LNCaP clone FGC (cell line): ENCODE results near the gene TRANK1.

Source experiments
- DNase-seq: peaks from one replicate; pipeline ENCODE4 v3.0.0-alpha.2; 2011; ENCODE audit warnings: low read depth
- H3K4me3 ChIP-seq: 2 replicates; pipeline ENCODE4 v1.5.1; 2011; ENCODE audit warnings: mild to moderate bottlenecking, low read depth, low read length, control low read depth
- TF ChIP-seq, protein P1 (sequence below): IDR thresholded peaks from 2 replicates; pipeline ENCODE4 v1.5.1; 2012; ENCODE audit warnings: mild to moderate bottlenecking; ENCODE audit not compliant: control insufficient read depth, insufficient read depth; ENCODE audit errors: extremely low read depth

TRANK1 gene

DNA sequence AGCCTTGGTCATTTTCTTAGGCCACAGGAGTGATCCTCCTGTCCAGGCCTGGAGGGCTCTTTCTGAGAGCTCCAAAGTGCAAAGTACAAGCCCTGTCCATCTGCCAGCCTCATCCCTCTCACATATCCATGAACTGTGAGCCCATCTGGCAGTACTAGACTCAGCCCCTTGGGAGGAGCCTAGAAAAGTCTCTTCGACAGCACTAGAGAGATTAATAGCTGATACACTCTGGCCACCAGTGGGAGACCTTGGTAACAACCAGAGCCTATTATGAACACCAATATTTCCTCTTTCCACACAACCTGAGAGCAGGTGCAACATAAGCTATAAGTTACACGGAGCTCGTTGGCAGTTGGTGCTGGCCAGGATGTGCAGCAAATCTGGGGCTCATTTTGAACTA lies 121.0 kb downstream of the TRANK1 start:
- H3K4me3 ChIP-seq, result no peak overlapping the region
- TF ChIP-seq, protein P1, sequence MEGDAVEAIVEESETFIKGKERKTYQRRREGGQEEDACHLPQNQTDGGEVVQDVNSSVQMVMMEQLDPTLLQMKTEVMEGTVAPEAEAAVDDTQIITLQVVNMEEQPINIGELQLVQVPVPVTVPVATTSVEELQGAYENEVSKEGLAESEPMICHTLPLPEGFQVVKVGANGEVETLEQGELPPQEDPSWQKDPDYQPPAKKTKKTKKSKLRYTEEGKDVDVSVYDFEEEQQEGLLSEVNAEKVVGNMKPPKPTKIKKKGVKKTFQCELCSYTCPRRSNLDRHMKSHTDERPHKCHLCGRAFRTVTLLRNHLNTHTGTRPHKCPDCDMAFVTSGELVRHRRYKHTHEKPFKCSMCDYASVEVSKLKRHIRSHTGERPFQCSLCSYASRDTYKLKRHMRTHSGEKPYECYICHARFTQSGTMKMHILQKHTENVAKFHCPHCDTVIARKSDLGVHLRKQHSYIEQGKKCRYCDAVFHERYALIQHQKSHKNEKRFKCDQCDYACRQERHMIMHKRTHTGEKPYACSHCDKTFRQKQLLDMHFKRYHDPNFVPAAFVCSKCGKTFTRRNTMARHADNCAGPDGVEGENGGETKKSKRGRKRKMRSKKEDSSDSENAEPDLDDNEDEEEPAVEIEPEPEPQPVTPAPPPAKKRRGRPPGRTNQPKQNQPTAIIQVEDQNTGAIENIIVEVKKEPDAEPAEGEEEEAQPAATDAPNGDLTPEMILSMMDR, result no peak
- DNase-seq, result no peak

DNA sequence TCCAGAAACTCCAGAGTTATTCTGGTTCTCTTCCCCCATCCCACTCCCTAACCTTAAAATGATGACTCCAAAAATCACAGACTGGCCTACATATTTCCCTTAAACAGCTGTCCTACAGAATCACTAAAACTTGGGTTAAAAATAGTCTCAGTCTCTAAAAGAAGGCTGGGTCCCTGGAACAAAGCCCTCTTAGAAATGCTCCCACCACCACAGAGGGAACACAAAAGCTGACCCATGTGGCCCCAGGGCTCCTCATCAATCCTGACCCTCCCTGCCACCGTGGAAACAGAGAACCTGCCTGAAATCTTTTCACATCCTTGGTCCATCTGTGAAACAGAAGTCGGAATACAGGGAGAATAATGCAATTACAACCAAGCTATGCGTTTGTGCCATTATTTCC lies 124.8 kb downstream of the TRANK1 start:
- TF ChIP-seq, protein P1, result no peak
- DNase-seq, result no peak
- H3K4me3 ChIP-seq, result no peak overlapping the region

DNA sequence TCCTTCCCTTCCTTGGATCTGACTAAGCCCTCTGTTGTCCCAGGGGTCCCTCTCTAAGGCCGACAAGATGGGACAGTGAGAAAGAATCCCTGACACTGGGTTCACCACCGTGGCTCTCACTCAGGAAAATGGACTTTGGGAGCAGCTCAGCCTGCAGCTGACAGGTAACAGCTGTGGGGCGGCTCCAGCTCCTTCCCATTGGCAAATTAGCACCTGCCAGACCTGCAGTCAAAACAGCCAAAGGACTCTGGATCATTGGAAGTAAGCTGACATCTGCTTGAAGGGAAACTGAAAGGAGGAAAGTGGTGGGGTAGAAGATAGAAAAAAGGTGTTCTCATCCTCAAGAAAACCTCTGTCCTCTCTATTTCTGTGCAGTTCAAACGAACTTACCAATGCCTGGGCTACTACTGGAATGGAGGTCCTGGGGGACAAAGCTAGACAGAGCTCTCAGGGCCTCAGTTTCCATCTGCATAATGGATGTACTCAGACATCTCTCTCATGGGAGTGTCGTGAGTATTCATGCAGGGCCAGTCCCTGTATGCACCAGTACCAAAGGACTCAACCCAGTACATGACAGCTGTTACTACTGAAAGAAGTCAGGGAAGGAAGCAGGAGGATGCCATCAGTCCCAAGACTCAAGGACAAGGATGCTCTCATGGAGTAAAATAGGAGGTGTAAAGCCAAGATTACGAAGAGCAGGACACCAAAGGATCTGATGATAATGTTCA lies 126.9 kb downstream of the TRANK1 start:
- TF ChIP-seq, protein P1, result no peak
- no peak for DNase-seq
- no peak overlapping the region for H3K4me3 ChIP-seq

DNA sequence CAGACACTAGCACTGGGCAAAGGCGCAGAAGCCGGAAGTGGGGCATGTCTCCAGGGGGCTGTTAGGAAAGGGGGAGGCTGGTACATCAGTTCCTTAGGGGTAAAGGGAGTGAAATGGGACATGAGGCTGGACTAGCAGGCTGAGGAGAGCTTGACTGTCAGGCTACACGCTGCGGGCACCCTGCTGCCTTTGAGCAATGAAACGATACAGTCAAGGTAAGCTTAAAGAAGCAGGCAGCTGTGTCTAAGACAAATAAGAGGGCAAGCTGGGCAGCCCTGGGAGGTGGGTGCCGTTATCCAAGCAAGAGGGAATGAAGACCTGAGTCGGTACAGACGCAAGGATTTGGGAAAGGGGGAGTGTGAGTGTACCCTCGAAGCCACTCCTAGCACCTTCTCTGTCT lies 129.5 kb downstream of the TRANK1 start:
- no peak overlapping the region for H3K4me3 ChIP-seq
- TF ChIP-seq, protein P1, result no peak
- no peak for DNase-seq

DNA sequence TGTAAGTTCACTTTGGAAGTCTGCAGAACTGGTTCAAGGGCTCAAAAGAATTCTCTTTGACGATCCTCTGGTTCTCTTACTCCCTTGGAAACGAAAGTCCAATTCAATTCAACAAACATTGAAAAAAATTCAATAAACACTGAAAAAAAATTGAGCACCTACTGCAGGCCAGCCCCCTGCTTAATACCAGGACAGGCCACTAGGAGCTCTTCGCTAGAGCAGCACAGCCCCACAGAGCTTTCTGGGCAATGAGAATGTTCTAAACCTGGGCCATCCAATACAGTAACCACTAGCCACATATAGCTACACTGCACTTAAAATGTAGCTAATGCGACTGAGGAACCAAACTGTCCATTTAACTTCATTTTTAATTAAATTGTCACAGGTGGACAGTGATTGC lies 130.1 kb downstream of the TRANK1 start:
- TF ChIP-seq, protein P1, result no peak
- no peak overlapping the region for H3K4me3 ChIP-seq
- DNase-seq, result no peak

DNA sequence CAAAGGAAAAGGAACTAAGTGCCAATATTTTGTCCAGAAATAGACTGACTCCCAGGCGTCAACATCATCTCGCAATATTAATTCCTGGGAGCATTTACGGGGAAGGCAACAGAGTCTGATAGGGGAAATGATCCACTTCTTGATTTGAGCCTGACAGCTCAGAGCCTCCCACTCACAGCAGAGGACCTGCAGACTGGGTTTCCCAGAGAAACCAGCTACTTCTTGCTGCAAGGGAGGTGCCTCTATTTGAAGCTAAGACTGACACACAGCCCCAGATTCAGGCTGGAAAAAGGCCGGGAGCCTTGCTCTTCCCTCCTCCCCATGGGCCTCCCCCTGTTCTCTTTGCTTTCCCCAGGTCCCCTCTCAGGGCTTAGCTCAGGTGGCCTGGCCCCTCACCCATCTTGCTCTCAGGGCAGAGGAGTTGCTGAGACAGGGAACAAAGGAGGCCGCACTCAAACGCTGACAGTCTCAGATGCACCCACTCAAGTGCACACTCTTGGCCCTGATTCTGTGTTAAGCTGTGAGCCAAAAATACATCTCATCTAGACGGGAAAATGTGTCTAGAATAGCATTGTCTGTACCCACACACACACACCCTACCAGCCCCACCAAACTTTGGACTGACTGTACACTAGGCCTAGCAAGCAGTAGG lies 130.7 kb downstream of the TRANK1 start:
- TF ChIP-seq, protein P1, result no peak
- no peak for DNase-seq
- no peak overlapping the region for H3K4me3 ChIP-seq

DNA sequence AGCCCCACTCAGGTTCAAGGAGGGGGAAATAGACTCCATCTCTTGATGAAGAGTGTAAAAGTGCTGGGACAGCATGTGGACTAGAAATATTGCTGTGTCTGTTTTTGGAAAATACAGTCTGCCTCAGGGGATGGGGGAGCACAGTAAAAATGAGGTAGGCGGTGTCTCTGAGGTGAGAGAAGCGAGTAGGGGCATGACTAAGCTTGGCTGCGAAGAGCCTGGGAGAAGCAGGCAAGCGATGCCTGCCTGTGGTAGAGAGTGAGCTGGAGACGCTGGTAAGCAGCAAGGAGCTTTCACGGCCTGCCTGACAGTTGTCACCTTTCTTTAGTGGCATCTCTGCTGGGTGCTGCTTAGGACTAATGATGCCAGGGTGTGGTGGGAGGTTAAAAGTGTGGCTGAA lies 131.5 kb downstream of the TRANK1 start:
- no peak for DNase-seq
- TF ChIP-seq, protein P1, result no peak
- no peak overlapping the region for H3K4me3 ChIP-seq
